Effector memory CD8-positive, alpha-beta T cell (primary cell): ENCODE results near the gene MYO18B.

ENCODE experiments used
- ATAC-seq: fragments of 150-1000 bp; cut with Tn5 transposase; replicated peaks from 2 replicates; pipeline ENCODE4 v1.10.0; 2021; ENCODE audit warnings: mild to moderate bottlenecking, moderate library complexity
- DNase-seq, 3 experiments: peaks; one replicate each; pipeline ENCODE4 v3.0.0; 2021
- H3K27ac Mint-ChIP-seq, 2 donors: one replicate each; pipeline ENCODE4 v1.8.0; 2022; ENCODE audit warnings: mild to moderate bottlenecking in 2 of 2, mixed read lengths in 2 of 2, moderate library complexity in 2 of 2
- H3K27me3 Mint-ChIP-seq, 2 donors: one replicate each; pipeline ENCODE4 v1.8.0; 2022; ENCODE audit warnings: mixed read lengths in 2 of 2
- H3K36me3 Mint-ChIP-seq: one replicate; pipeline ENCODE4 v1.8.0; 2022; ENCODE audit warnings: mild to moderate bottlenecking, moderate library complexity, mixed read lengths; ENCODE audit not compliant: insufficient read depth
- H3K4me1 Mint-ChIP-seq, 2 donors: one replicate each; pipeline ENCODE4 v1.8.0; 2022; ENCODE audit warnings: low read depth in 2 of 2, mixed read lengths in 2 of 2
- H3K4me3 Mint-ChIP-seq, 2 donors: one replicate each; pipeline ENCODE4 v1.8.0; 2022; ENCODE audit warnings: mild to moderate bottlenecking in 2 of 2, mixed read lengths in 2 of 2, moderate library complexity in 2 of 2
- H3K9me3 Mint-ChIP-seq, 2 donors: one replicate each; pipeline ENCODE4 v1.8.0; 2022; ENCODE audit warnings: mixed read lengths in 2 of 2

The MYO18B gene

GRCh38 chr22:25722626-25723025, 19.4 kb upstream of the MYO18B start:
- ATAC-seq (no peak), DNase-seq (no peak)
- no peak overlapping the region for H3K27ac Mint-ChIP-seq
- H3K36me3 Mint-ChIP-seq: peaks cover 8% of the 10 kb centered on the region
- no peaks in the 10 kb centered on the region for H3K27me3 Mint-ChIP-seq
- no peaks in the 10 kb centered on the region for H3K9me3 Mint-ChIP-seq
- H3K4me3 Mint-ChIP-seq: no peak overlapping the region
- H3K4me1 Mint-ChIP-seq: no peaks in the 10 kb centered on the region

GRCh38 chr22:25726241-25726640, 15.7 kb upstream of the MYO18B start:
- Mint-ChIP-seq H3K27ac (no peak overlapping the region), H3K9me3 (no peaks in the 10 kb centered on the region)
- ATAC-seq: no peak

GRCh38 chr22:25728071-25728470, 13.9 kb upstream of the MYO18B start:
- Mint-ChIP-seq H3K4me1 (no peaks in the 10 kb centered on the region), H3K27ac (no peak overlapping the region), H3K9me3 (no peaks in the 10 kb centered on the region), H3K27me3 (no peaks in the 10 kb centered on the region), H3K4me3 (no peak overlapping the region), H3K36me3 (peaks cover 5% of the 10 kb centered on the region)
- no peak for DNase-seq
- no peak for ATAC-seq

More at GRCh38 chr22:25726241-25726640, 15.7 kb upstream of the MYO18B start:
- H3K27me3 Mint-ChIP-seq: no peaks in the 10 kb centered on the region
- no peak overlapping the region for H3K4me3 Mint-ChIP-seq
- peaks cover 10% of the 10 kb centered on the region for H3K36me3 Mint-ChIP-seq
- no peaks in the 10 kb centered on the region for H3K4me1 Mint-ChIP-seq
- DNase-seq: no peak

GRCh38 chr22:25729016-25729995, 12.7 kb upstream of the MYO18B start:
- no peaks in the 10 kb centered on the region for H3K4me1 Mint-ChIP-seq
- DNase-seq: no peak
- ATAC-seq: no peak
- peaks cover 3% of the 10 kb centered on the region for H3K36me3 Mint-ChIP-seq
- peaks cover 0 to 6% of the 10 kb centered on the region in 2 donors for H3K27me3 Mint-ChIP-seq
- H3K4me3 Mint-ChIP-seq: no peak overlapping the region
- H3K27ac Mint-ChIP-seq: no peak overlapping the region
- no peaks in the 10 kb centered on the region for H3K9me3 Mint-ChIP-seq

- Mint-ChIP-seq H3K4me1 (peaks cover 0 to 4% of the 10 kb centered on the region in 2 donors), H3K9me3 (no peaks in the 10 kb centered on the region), H3K4me3 (no peak overlapping the region), H3K36me3 (no peaks in the 10 kb centered on the region), H3K27ac (no peak overlapping the region), H3K27me3 (peaks cover 0 to 42% of the 10 kb centered on the region in 2 donors)
- ATAC-seq (no peak), DNase-seq (no peak)
Observed at GRCh38 chr22:25735650-25736049, 6.3 kb upstream of the MYO18B start.

GRCh38 chr22:25736378-25737011, 5.5 kb upstream of the MYO18B start:
- no peak for DNase-seq
- Mint-ChIP-seq H3K4me1 (peaks cover 0 to 4% of the 10 kb centered on the region in 2 donors), H3K27me3 (peaks cover 0 to 42% of the 10 kb centered on the region in 2 donors), H3K36me3 (no peaks in the 10 kb centered on the region), H3K4me3 (no peak overlapping the region), H3K9me3 (no peaks in the 10 kb centered on the region), H3K27ac (no peak overlapping the region)
- ATAC-seq: no peak

GRCh38 chr22:25739659-25740344, 2.2 kb upstream of the MYO18B start:
- Mint-ChIP-seq H3K4me1 (peaks cover 0 to 4% of the 10 kb centered on the region in 2 donors), H3K27me3 (peaks cover 7 to 34% of the 10 kb centered on the region in 2 donors), H3K36me3 (no peaks in the 10 kb centered on the region), H3K27ac (no peak overlapping the region), H3K4me3 (no peak overlapping the region), H3K9me3 (no peaks in the 10 kb centered on the region)
- ATAC-seq: no peak
- no peak for DNase-seq

GRCh38 chr22:25742918-25743708, 1.1 kb downstream of the MYO18B start:
- Mint-ChIP-seq H3K4me3 (no peak overlapping the region), H3K9me3 (no peaks in the 10 kb centered on the region), H3K36me3 (no peaks in the 10 kb centered on the region), H3K27me3 (peaks cover 7 to 9% of the 10 kb centered on the region in 2 donors), H3K27ac (no peak overlapping the region), H3K4me1 (no peaks in the 10 kb centered on the region)
- ATAC-seq (no peak), DNase-seq (no peak)

GRCh38 chr22:25744694-25745093, 2.7 kb downstream of the MYO18B start:
- H3K27ac Mint-ChIP-seq: no peak overlapping the region
- H3K36me3 Mint-ChIP-seq: no peaks in the 10 kb centered on the region
- peaks cover 0 to 6% of the 10 kb centered on the region in 2 donors for H3K4me1 Mint-ChIP-seq
- peaks cover 7 to 10% of the 10 kb centered on the region in 2 donors for H3K27me3 Mint-ChIP-seq
- H3K4me3 Mint-ChIP-seq: no peak overlapping the region
- ATAC-seq (no peak), DNase-seq (no peak)
- no peaks in the 10 kb centered on the region for H3K9me3 Mint-ChIP-seq

- no peak overlapping the region for H3K27ac Mint-ChIP-seq
- H3K9me3 Mint-ChIP-seq: no peaks in the 10 kb centered on the region
- peaks cover 10 to 11% of the 10 kb centered on the region in 2 donors for H3K27me3 Mint-ChIP-seq
- no peak for DNase-seq
- H3K4me3 Mint-ChIP-seq: no peak overlapping the region
- ATAC-seq: no peak
- peaks cover 4 to 6% of the 10 kb centered on the region in 2 donors for H3K4me1 Mint-ChIP-seq
- no peaks in the 10 kb centered on the region for H3K36me3 Mint-ChIP-seq
Observed at GRCh38 chr22:25745341-25746011, 3.5 kb downstream of the MYO18B start.

GRCh38 chr22:25746012-25746373, 4.0 kb downstream of the MYO18B start:
- H3K4me3 Mint-ChIP-seq: no peak overlapping the region
- no peaks in the 10 kb centered on the region for H3K9me3 Mint-ChIP-seq
- no peaks in the 10 kb centered on the region for H3K36me3 Mint-ChIP-seq
- no peak overlapping the region for H3K27ac Mint-ChIP-seq
- H3K4me1 Mint-ChIP-seq: peaks cover 4 to 6% of the 10 kb centered on the region in 2 donors
- ATAC-seq (no peak), DNase-seq (no peak)
- peaks cover 10 to 11% of the 10 kb centered on the region in 2 donors for H3K27me3 Mint-ChIP-seq

- H3K4me1 Mint-ChIP-seq: peaks cover 4 to 6% of the 10 kb centered on the region in 2 donors
- H3K27ac Mint-ChIP-seq: no peak overlapping the region
- H3K9me3 Mint-ChIP-seq: no peaks in the 10 kb centered on the region
- H3K4me3 Mint-ChIP-seq: no peak overlapping the region
- DNase-seq (no peak), ATAC-seq (no peak)
- H3K27me3 Mint-ChIP-seq: peaks cover 10 to 11% of the 10 kb centered on the region in 2 donors
- H3K36me3 Mint-ChIP-seq: no peaks in the 10 kb centered on the region
Observed at GRCh38 chr22:25747245-25747944, 5.4 kb downstream of the MYO18B start.
